Body of pancreas (tissue), 4 donors: ENCODE measurements around the gene JAKMIP2. TPM values are rescaled to one million over a fixed set of nuclear protein-coding genes. Genes with fewer than 3 reads are reported as not detected.
"Not testable (repeated sequence)": the region's sequence is repeated elsewhere in the genome, so short reads cannot be mapped to it uniquely, and the experiment has no call there.

Source experiments
- ATAC-seq: fragments of 150-250 bp; one replicate; pipeline ENCODE4 v1.9.1; 2016
- DNase-seq, 4 donors: peaks; one replicate each; pipeline ENCODE4 v3.0.0-alpha.2; 2019
- H3K27ac ChIP-seq, 4 donors: fragments of 200-600 bp; sonication (generic); 1 replicate in 3 of 4; 2 replicates in 1 of 4; pipeline versions ENCODE4 v1.5.1 to v1.6.1; 2016 to 2019; ENCODE audit warnings: mild to moderate bottlenecking in 1 of 4, mixed read lengths in 1 of 4, moderate library complexity in 1 of 4
- H3K27me3 ChIP-seq, 2 donors: fragments of 200-600 bp; sonication (generic); one replicate each; pipeline ENCODE4 v1.6.0; 2016; ENCODE audit warnings: mild to moderate bottlenecking in 1 of 2
- H3K36me3 ChIP-seq, 2 donors: fragments of 200-600 bp; sonication (generic); replicated peaks in 1 of 2; 2 replicates each; pipeline ENCODE4 v1.5.1; 2016; ENCODE audit warnings: low read depth in 2 of 2; ENCODE audit not compliant: insufficient read depth in 1 of 2
- H3K4me1 ChIP-seq: fragments of 200-600 bp; sonication (generic); one replicate; pipeline ENCODE4 v1.6.0; 2016
- H3K4me3 ChIP-seq, 2 donors: fragments of 200-600 bp; sonication (generic); 1 replicate in 1 of 2; 2 replicates in 1 of 2; pipeline ENCODE4 v1.5.1; 2016 to 2019
- H3K9me3 ChIP-seq, 3 donors: fragments of 200-600 bp; sonication (generic); 1 replicate in 2 of 3; 2 replicates in 1 of 3; pipeline ENCODE4 v1.5.1; 2016
- POLR2A ChIP-seq, 3 donors: fragments of 450-650 bp; IDR thresholded peaks; one replicate each; pipeline ENCODE4 v1.6.1; 2016; ENCODE audit warnings: antibody characterized with exemption in 3 of 3, mild to moderate bottlenecking in 2 of 3
- WGBS, 2 donors: methylation state at CpG; one replicate each; pipeline ENCODE4 v1.1.5; 2017; 5-methylcytosine and 5-hydroxymethylcytosine counted together
- intact Hi-C: fragments of 100-400 bp; cut with DNase I; formaldehyde crosslinking; loops from one replicate; pipeline ENCODE4 v1.15.1; 2023
- total RNA-seq, 2 donors: library from RNA; depleted of rRNA; stranded (reverse); fragments of >200 nt; gene quantifications; one replicate each; pipeline ENCODE4 v1.1.0, GENCODE V29; 2016
- TF ChIP-seq, protein P1 (sequence below), 7 experiments: fragments of 450-650 bp in 4 of 7; fragments of 200-600 bp in 3 of 7; sonication (generic) in 3 of 7; IDR thresholded peaks; one replicate each; pipeline ENCODE4 v1.5.1; 2016 to 2019; ENCODE audit warnings: antibody characterized with exemption in 7 of 7

JAKMIP2 gene
- total RNA-seq, 2 donors from 2014 or later = 0.78 to 1.3 TPM

DNA sequence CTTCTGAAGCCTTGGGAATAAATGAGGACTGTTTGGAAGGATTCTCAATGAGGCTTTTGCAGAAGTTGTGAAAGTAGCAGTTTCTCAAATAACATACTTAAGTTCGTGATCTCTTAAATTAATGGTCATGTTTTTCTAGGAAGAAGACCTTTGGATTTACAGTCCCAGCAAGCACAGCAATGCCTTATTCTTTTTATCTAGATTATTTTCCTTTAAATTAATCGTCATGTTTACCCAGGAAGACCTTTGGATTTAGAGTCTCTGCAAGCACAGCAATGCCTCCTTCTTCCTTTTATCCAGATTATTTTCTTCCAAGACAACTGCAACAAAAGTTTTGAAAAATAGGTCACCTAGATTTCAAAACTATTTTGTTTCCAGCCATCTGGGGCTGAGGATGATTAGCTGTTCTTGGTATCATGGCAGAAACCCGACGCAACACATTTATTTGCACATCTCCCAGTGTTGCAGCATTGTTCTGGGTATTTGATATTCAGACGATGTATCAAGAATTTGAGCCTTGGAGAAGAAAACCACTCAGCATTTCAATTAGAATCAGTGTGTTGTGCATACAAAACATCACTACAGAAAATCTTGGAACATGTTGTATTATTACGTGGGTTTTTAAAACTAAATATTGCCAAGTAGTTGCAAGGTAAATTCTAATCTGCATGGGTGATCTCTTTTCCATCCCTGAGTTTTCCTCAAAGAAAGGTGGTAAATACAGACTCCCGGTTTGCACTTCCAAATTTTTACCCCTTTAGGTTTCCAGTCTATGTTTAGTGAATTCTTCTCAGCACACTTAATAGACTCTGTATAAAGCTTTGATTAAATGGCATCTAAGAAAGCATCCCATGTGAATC, 50.9 kb downstream of the JAKMIP2 start:
- DNase-seq = no peak
- no peak for TF ChIP-seq POLR2A (IDR thresholded peaks at IDR 0.05)
- WGBS, 2 donors = 49 to 51% methylated on average over 7 of the region's 7 CpGs

DNA sequence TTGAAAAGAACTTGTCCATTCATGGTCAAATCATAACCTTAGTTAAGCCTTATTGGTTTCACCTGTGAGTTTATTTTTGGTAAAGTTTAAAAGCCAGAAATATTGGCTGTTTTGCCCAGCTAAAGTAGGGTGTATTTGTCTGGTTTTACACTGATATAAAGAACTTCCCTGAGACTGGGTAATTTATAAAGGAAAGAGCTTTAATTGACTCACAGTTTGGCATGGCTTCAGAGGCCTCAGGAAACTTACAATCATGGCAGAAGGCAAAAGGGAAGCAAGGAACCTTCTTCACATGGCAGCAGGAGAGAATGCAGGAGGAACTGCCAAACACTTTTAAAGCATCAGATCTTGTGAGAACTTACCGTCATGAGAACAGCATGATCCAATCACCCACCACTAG, 55.3 kb downstream of the JAKMIP2 start:
- Histone ChIP-seq H3K36me3 (no peaks in the 10 kb centered on the region), H3K27me3 (no peaks in the 10 kb centered on the region), H3K27ac (no peak overlapping the region), H3K9me3 (no peaks in the 10 kb centered on the region), H3K4me3 (no peak overlapping the region), H3K4me1 (no peaks in the 10 kb centered on the region)
- ATAC-seq (no peak), DNase-seq (no peak)
- TF ChIP-seq, protein P1, sequence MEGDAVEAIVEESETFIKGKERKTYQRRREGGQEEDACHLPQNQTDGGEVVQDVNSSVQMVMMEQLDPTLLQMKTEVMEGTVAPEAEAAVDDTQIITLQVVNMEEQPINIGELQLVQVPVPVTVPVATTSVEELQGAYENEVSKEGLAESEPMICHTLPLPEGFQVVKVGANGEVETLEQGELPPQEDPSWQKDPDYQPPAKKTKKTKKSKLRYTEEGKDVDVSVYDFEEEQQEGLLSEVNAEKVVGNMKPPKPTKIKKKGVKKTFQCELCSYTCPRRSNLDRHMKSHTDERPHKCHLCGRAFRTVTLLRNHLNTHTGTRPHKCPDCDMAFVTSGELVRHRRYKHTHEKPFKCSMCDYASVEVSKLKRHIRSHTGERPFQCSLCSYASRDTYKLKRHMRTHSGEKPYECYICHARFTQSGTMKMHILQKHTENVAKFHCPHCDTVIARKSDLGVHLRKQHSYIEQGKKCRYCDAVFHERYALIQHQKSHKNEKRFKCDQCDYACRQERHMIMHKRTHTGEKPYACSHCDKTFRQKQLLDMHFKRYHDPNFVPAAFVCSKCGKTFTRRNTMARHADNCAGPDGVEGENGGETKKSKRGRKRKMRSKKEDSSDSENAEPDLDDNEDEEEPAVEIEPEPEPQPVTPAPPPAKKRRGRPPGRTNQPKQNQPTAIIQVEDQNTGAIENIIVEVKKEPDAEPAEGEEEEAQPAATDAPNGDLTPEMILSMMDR (IDR thresholded peaks at IDR 0.05) = no peak
- intact Hi-C loops = no loop called here
- WGBS, 2 donors = 79 to 90% methylated on average over 1 of the region's 1 CpG

More for the DNA sequence above, 50.9 kb downstream of the JAKMIP2 start:
- H3K4me3 ChIP-seq = no peak overlapping the region
- intact Hi-C loops = no loop called here
- ATAC-seq = no peak
- no peaks in the 10 kb centered on the region for H3K4me1 ChIP-seq
- no peaks in the 10 kb centered on the region for H3K27me3 ChIP-seq
- no peaks in the 10 kb centered on the region for H3K36me3 ChIP-seq
- no peaks in the 10 kb centered on the region for H3K9me3 ChIP-seq
- H3K27ac ChIP-seq = no peak overlapping the region

DNA sequence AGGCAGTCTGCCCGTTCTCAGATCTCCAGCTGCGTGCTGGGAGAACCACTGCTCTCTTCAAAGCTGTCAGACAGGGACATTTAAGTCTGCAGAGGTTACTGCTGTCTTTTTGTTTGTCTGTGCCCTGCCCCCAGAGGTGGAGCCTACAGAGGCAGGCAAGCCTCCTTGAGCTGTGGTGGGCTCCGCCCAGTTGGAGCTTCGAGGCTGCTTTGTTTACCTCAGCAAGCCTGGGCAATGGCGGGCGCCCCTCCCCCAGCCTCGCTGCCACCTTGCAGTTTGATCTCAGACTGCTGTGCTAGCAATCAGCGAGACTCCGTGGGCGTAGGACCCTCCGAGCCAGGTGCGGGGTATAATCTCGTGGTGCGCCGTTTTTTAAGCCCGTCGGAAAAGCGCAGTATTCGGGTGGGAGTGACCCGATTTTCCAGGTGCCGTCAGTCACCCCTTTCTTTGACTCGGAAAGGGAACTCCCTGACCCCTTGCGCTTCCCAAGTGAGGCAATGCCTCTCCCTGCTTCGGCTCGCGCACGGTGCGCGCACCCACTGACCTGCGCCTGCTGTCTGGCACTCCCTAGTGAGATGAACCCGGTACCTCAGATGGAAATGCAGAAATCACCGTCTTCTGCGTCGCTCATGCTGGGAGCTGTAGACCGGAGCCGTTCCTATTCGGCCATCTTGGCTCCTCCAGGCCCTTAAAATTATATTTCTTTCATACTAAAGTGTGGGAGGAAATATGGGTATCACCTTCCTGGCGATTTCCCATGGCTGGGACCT, 61.2 kb downstream of the JAKMIP2 start:
- H3K4me1 ChIP-seq, H3K36me3 ChIP-seq, H3K4me3 ChIP-seq, intact Hi-C loops, H3K27ac ChIP-seq, H3K27me3 ChIP-seq, DNase-seq, H3K9me3 ChIP-seq, ATAC-seq: not testable (repeated sequence)
- WGBS, 2 donors = 85 to 87% methylated on average over 30 of the region's 38 CpGs

DNA sequence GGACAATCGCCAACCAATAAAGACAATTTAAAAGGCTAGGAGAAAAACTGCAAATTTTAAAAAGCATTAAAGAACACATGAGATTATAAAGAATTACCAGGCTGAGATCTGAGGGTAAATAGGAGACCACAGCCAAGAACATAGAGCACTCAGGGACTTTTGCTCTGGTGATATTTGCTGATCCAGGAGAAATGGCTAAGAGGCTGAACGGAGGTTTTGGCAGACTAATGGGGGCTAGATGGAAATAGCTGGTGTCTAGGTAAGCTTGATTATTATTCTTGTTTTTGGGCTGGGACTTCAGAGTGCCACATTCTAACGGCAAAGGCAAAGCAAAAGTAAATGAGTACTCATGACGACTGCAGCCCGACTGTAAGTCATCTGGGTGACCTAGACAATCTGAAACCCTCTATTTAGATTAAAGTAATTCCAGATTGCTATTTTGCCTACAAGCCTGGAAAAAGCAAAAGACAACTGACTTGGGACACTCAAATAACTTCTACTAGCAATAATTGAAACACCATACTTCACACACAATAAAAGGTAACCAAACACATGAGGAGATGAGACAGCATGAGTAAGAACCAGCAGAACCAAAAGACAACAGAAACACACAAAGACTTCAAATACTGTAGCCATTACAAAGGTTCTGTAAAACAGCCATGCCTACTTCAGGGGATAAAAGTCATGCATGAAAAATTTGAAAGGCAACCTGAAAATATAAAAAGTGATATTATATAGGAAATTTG, 68.8 kb downstream of the JAKMIP2 start:
- Histone ChIP-seq H3K36me3 (no peaks in the 10 kb centered on the region), H3K4me1 (peaks cover 5% of the 10 kb centered on the region), H3K9me3 (no peaks in the 10 kb centered on the region), H3K27me3 (no peaks in the 10 kb centered on the region), H3K27ac (no peak overlapping the region), H3K4me3 (no peak overlapping the region)
- DNase-seq = no peak
- TF ChIP-seq POLR2A (IDR thresholded peaks at IDR 0.05) = no peak
- TF ChIP-seq, protein P1 (IDR thresholded peaks at IDR 0.05) = no peak
- intact Hi-C loops = no loop called here
- no peak for ATAC-seq
- 79 to 82% methylated on average over 5 of the region's 5 CpGs for WGBS, 2 donors

DNA sequence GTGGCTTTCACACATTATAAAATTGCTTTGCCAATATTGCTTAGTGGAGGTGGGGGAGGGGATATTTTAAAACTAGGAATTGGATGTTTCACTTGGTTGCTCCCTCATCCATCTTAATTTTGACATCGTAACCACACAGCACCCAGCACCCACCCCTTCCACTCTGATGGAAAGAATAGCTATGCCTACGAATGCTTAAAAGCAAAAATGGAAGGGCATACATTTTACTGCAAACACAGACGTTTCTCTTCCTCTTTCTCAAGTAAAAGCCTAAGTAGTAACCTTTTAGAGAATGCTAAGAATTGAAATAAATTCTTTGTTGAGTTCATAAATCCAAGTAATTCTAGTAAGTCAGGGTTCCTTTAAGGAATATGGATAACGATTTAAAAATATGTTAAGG, 69.9 kb downstream of the JAKMIP2 start:
- no peak for ATAC-seq
- DNase-seq = no peak
- H3K36me3 ChIP-seq = no peaks in the 10 kb centered on the region
- no peaks in the 10 kb centered on the region for H3K27me3 ChIP-seq
- H3K9me3 ChIP-seq = no peaks in the 10 kb centered on the region
- intact Hi-C loops = no loop called here
- peaks cover 5% of the 10 kb centered on the region for H3K4me1 ChIP-seq
- 54 to 72% methylated on average over 4 of the region's 4 CpGs for WGBS, 2 donors
- H3K27ac ChIP-seq = no peak overlapping the region
- no peak overlapping the region for H3K4me3 ChIP-seq
- no peak for TF ChIP-seq POLR2A (IDR thresholded peaks at IDR 0.05)
- TF ChIP-seq, protein P1 (IDR thresholded peaks at IDR 0.05) = no peak
